Measurements from ENCODE around the gene UBE4A. TPM values are rescaled to one million over a fixed set of nuclear protein-coding genes. Genes with fewer than 3 reads are reported as not detected.

Gene UBE4A
- total RNA-seq, 5 donors from 2014 or later (not counting 1 experiment from before 2014, with no cell fraction given) = 40.7 to 44.9 (median 41.8) TPM

GRCh38 chr11:118313242-118313641, 46.2 kb upstream of the UBE4A start:
- Histone ChIP-seq H3K27me3 (replicated peaks in 1 of 2; ENCODE audit: control insufficient read depth in 2 of 2, extremely low read depth in 1 of 2, insufficient read depth in 2 of 2, low read length in 1 of 2) (no peaks in the 10 kb centered on the region), H3K36me3 (ENCODE audit: control insufficient read depth in 2 of 2, extremely low read depth in 1 of 2, insufficient read depth in 1 of 2, low read length in 1 of 2) (peaks cover 12 to 70% of the 10 kb centered on the region in 2 donors), H3K4me1 (ENCODE audit: control insufficient read depth in 1 of 2, extremely low read depth in 1 of 2, insufficient read depth in 2 of 2, low read length in 2 of 2) (peaks cover 67 to 79% of the 10 kb centered on the region in 2 experiments), H3K27ac (ENCODE audit: low read length) (peak overlapping the region; percentile 61), H3K4me3 (ENCODE audit: control insufficient read depth in 1 of 2, extremely low read depth in 1 of 2, low read length in 1 of 2) (no peak overlapping the region), H3K9me3 (no peaks in the 10 kb centered on the region)
- ATAC-seq (replicated peaks in 1 of 4) = no peak
- Mint-ChIP-seq H3K4me3 (peak overlapping the region in 1 of 3 donors; percentile 41), H3K36me3 (peaks cover 63% of the 10 kb centered on the region), H3K27ac (peak overlapping the region; percentile 92 to 93), H3K4me1 (peaks cover 89 to 91% (median 90%) of the 10 kb centered on the region in 3 donors), H3K9me3 (no peaks in the 10 kb centered on the region), H3K27me3 (no peaks in the 10 kb centered on the region)
- ChIA-PET CTCF (interaction anchor here (0.5 to 1.9 kb wide), 2 partner anchors 32 to 50 kb away, joined by 6 to 8 read pairs; no protein-coding TSS in a partner anchor), POLR2A (no interaction called here)
- WGBS (ENCODE audit: insufficient coverage) = no CpG with 5 or more reads among the region's 4 CpGs
- no peak for DNase-seq

GRCh38 chr11:118314988-118315411, 44.4 kb upstream of the UBE4A start:
- peaks cover 54% of the 10 kb centered on the region for H3K36me3 Mint-ChIP-seq
- H3K9me3 Mint-ChIP-seq = peaks cover 0 to 7% (median 0%) of the 10 kb centered on the region in 3 donors
- no CpG with 5 or more reads among the region's 7 CpGs for WGBS (ENCODE audit: insufficient coverage)
- Histone ChIP-seq H3K27ac (ENCODE audit: low read length) (peak overlapping the region; percentile 78), H3K9me3 (no peaks in the 10 kb centered on the region), H3K4me1 (ENCODE audit: control insufficient read depth in 1 of 2, extremely low read depth in 1 of 2, insufficient read depth in 2 of 2, low read length in 2 of 2) (peaks cover 78 to 81% of the 10 kb centered on the region in 2 experiments), H3K27me3 (replicated peaks in 1 of 2; ENCODE audit: control insufficient read depth in 2 of 2, extremely low read depth in 1 of 2, insufficient read depth in 2 of 2, low read length in 1 of 2) (no peaks in the 10 kb centered on the region), H3K36me3 (ENCODE audit: control insufficient read depth in 2 of 2, extremely low read depth in 1 of 2, insufficient read depth in 1 of 2, low read length in 1 of 2) (peaks cover 12 to 57% of the 10 kb centered on the region in 2 donors), H3K4me3 (ENCODE audit: control insufficient read depth in 1 of 2, extremely low read depth in 1 of 2, low read length in 1 of 2) (no peak overlapping the region)
- ChIA-PET POLR2A (interaction anchor here in 1 of 2 donors (0.7 kb wide), 1 partner anchor 24 kb away, joined by 5 read pairs; no protein-coding TSS in a partner anchor), CTCF (no interaction called here)
- peak overlapping the region; percentile 99 for H3K27ac Mint-ChIP-seq
- no peak for ATAC-seq (replicated peaks in 1 of 4)
- peak overlapping the region in 1 of 3 donors; percentile 53 for H3K4me3 Mint-ChIP-seq
- peaks cover 91 to 92% (median 91%) of the 10 kb centered on the region in 3 donors for H3K4me1 Mint-ChIP-seq
- no peak for DNase-seq
- no peaks in the 10 kb centered on the region for H3K27me3 Mint-ChIP-seq

GRCh38 chr11:118318124-118318523, 41.3 kb upstream of the UBE4A start:
- Mint-ChIP-seq H3K27ac (peak overlapping the region; percentile 95 to 99), H3K4me1 (peaks cover 88% of the 10 kb centered on the region in 3 donors), H3K4me3 (peak overlapping the region in 1 of 3 donors; percentile 73), H3K27me3 (no peaks in the 10 kb centered on the region), H3K36me3 (peaks cover 39% of the 10 kb centered on the region), H3K9me3 (peaks cover 0 to 11% (median 0%) of the 10 kb centered on the region in 3 donors)
- ChIA-PET POLR2A (interaction anchor here (0.6 to 0.8 kb wide), 5 partner anchors 13 to 798 kb away, joined by 3 to 18 read pairs (median 10); partner anchors contain the start of gene CD3D (in 1 of the 2)), CTCF (interaction anchor here (0.6 to 0.9 kb wide), 6 partner anchors 14 to 908 kb away, joined by 3 to 13 read pairs (median 3); partner anchors contain the start of gene CD3E (in 1 of the 2))
- DNase-seq = no peak
- H3K9me3 ChIP-seq = no peaks in the 10 kb centered on the region
- ATAC-seq (replicated peaks in 1 of 4) = no peak
- H3K4me3 ChIP-seq (ENCODE audit: control insufficient read depth in 1 of 2, extremely low read depth in 1 of 2, low read length in 1 of 2) = no peak overlapping the region
- no peaks in the 10 kb centered on the region for H3K27me3 ChIP-seq (replicated peaks in 1 of 2; ENCODE audit: control insufficient read depth in 2 of 2, extremely low read depth in 1 of 2, insufficient read depth in 2 of 2, low read length in 1 of 2)
- peaks cover 60 to 96% of the 10 kb centered on the region in 2 experiments for H3K4me1 ChIP-seq (ENCODE audit: control insufficient read depth in 1 of 2, extremely low read depth in 1 of 2, insufficient read depth in 2 of 2, low read length in 2 of 2)
- H3K36me3 ChIP-seq (ENCODE audit: control insufficient read depth in 2 of 2, extremely low read depth in 1 of 2, insufficient read depth in 1 of 2, low read length in 1 of 2) = peaks cover 12 to 30% of the 10 kb centered on the region in 2 donors
- peak overlapping the region; percentile 39 for H3K27ac ChIP-seq (ENCODE audit: low read length)
- WGBS (ENCODE audit: insufficient coverage) = 76% methylated on average over 2 of the region's 4 CpGs

GRCh38 chr11:118318581-118319336, 40.6 kb upstream of the UBE4A start:
- Histone ChIP-seq H3K9me3 (no peaks in the 10 kb centered on the region), H3K36me3 (ENCODE audit: control insufficient read depth in 2 of 2, extremely low read depth in 1 of 2, insufficient read depth in 1 of 2, low read length in 1 of 2) (peaks cover 7 to 24% of the 10 kb centered on the region in 2 donors), H3K27me3 (replicated peaks in 1 of 2; ENCODE audit: control insufficient read depth in 2 of 2, extremely low read depth in 1 of 2, insufficient read depth in 2 of 2, low read length in 1 of 2) (no peaks in the 10 kb centered on the region), H3K4me1 (ENCODE audit: control insufficient read depth in 1 of 2, extremely low read depth in 1 of 2, insufficient read depth in 2 of 2, low read length in 2 of 2) (peaks cover 55 to 90% of the 10 kb centered on the region in 2 experiments), H3K27ac (ENCODE audit: low read length) (peak overlapping the region; percentile 39), H3K4me3 (ENCODE audit: control insufficient read depth in 1 of 2, extremely low read depth in 1 of 2, low read length in 1 of 2) (no peak overlapping the region)
- POLR2A ChIA-PET = interaction anchor here (0.6 to 0.8 kb wide), 3 partner anchors 14 to 105 kb away, joined by 3 to 10 read pairs (median 4); partner anchors contain the start of gene CD3D (in 1 of the 2)
- H3K36me3 Mint-ChIP-seq = peaks cover 39% of the 10 kb centered on the region
- peaks cover 87 to 91% (median 89%) of the 10 kb centered on the region in 3 donors for H3K4me1 Mint-ChIP-seq
- no peaks in the 10 kb centered on the region for H3K27me3 Mint-ChIP-seq
- H3K4me3 Mint-ChIP-seq = peak overlapping the region in 1 of 3 donors; percentile 73
- DNase-seq (no peak), ATAC-seq (replicated peaks in 1 of 4) (no peak)
- WGBS (ENCODE audit: insufficient coverage) = 79% methylated on average over 8 of the region's 11 CpGs
- peaks cover 0 to 11% (median 0%) of the 10 kb centered on the region in 3 donors for H3K9me3 Mint-ChIP-seq
- CTCF ChIA-PET = interaction anchor here (0.6 to 0.9 kb wide), 6 partner anchors 14 to 908 kb away, joined by 3 to 13 read pairs (median 3); partner anchors contain the start of gene CD3E (in 1 of the 2)
- peak overlapping the region; percentile 95 to 99 for H3K27ac Mint-ChIP-seq

- CTCF ChIA-PET = no interaction called here
- Histone ChIP-seq H3K36me3 (ENCODE audit: control insufficient read depth in 2 of 2, extremely low read depth in 1 of 2, insufficient read depth in 1 of 2, low read length in 1 of 2) (peaks cover 4 to 18% of the 10 kb centered on the region in 2 donors), H3K4me1 (ENCODE audit: control insufficient read depth in 1 of 2, extremely low read depth in 1 of 2, insufficient read depth in 2 of 2, low read length in 2 of 2) (peaks cover 50 to 85% of the 10 kb centered on the region in 2 experiments), H3K27me3 (replicated peaks in 1 of 2; ENCODE audit: control insufficient read depth in 2 of 2, extremely low read depth in 1 of 2, insufficient read depth in 2 of 2, low read length in 1 of 2) (no peaks in the 10 kb centered on the region), H3K9me3 (no peaks in the 10 kb centered on the region), H3K27ac (ENCODE audit: low read length) (peak overlapping the region; percentile 39), H3K4me3 (ENCODE audit: control insufficient read depth in 1 of 2, extremely low read depth in 1 of 2, low read length in 1 of 2) (no peak overlapping the region)
- Mint-ChIP-seq H3K4me1 (peaks cover 82 to 91% (median 87%) of the 10 kb centered on the region in 3 donors), H3K36me3 (peaks cover 38% of the 10 kb centered on the region), H3K27me3 (no peaks in the 10 kb centered on the region), H3K9me3 (peaks cover 0 to 11% (median 0%) of the 10 kb centered on the region in 3 donors), H3K27ac (peak overlapping the region; percentile 95 to 99), H3K4me3 (peak overlapping the region in 2 of 3 donors; percentile 1 to 73)
- POLR2A ChIA-PET = no interaction called here
- ATAC-seq (replicated peaks in 1 of 4) (no peak), DNase-seq (no peak)
- WGBS (ENCODE audit: insufficient coverage) = no CpG with 5 or more reads among the region's 1 CpG
These were observed 40.1 kb upstream of the UBE4A start for GRCh38 chr11:118319337-118319707.

GRCh38 chr11:118320515-118320914, 38.9 kb upstream of the UBE4A start:
- CTCF ChIA-PET = no interaction called here

More at GRCh38 chr11:118320515-118320914, 38.9 kb upstream of the UBE4A start:
- Histone ChIP-seq H3K9me3 (no peaks in the 10 kb centered on the region), H3K4me3 (ENCODE audit: control insufficient read depth in 1 of 2, extremely low read depth in 1 of 2, low read length in 1 of 2) (no peak overlapping the region), H3K27ac (ENCODE audit: low read length) (no peak overlapping the region), H3K4me1 (ENCODE audit: control insufficient read depth in 1 of 2, extremely low read depth in 1 of 2, insufficient read depth in 2 of 2, low read length in 2 of 2) (peaks cover 40 to 73% of the 10 kb centered on the region in 2 experiments), H3K36me3 (ENCODE audit: control insufficient read depth in 2 of 2, extremely low read depth in 1 of 2, insufficient read depth in 1 of 2, low read length in 1 of 2) (peaks cover 0 to 9% of the 10 kb centered on the region in 2 donors), H3K27me3 (replicated peaks in 1 of 2; ENCODE audit: control insufficient read depth in 2 of 2, extremely low read depth in 1 of 2, insufficient read depth in 2 of 2, low read length in 1 of 2) (no peaks in the 10 kb centered on the region)
- Mint-ChIP-seq H3K27ac (peak overlapping the region; percentile 95 to 99), H3K4me1 (peaks cover 71 to 82% (median 82%) of the 10 kb centered on the region in 3 donors), H3K36me3 (peaks cover 40% of the 10 kb centered on the region), H3K4me3 (peak overlapping the region in 1 of 3 donors; percentile 73), H3K27me3 (no peaks in the 10 kb centered on the region), H3K9me3 (peaks cover 0 to 11% (median 0%) of the 10 kb centered on the region in 3 donors)
- ATAC-seq (replicated peaks in 1 of 4) (no peak), DNase-seq (no peak)
- 72% methylated on average over 2 of the region's 3 CpGs for WGBS (ENCODE audit: insufficient coverage)
- POLR2A ChIA-PET = no interaction called here
